Heart right ventricle (tissue), 16 donors: ENCODE results near the gene SPNS3. TPM values are rescaled to one million over a fixed set of nuclear protein-coding genes. Genes with fewer than 3 reads are reported as not detected.

Experiments
- ATAC-seq, 8 donors: fragments of 200-7000 bp; cut with Tn5 transposase; one replicate each; pipeline ENCODE4 v1.9.1; 2020; ENCODE audit warnings: mild to moderate bottlenecking in 8 of 8, moderate library complexity in 8 of 8, moderate number of reproducible peaks in 1 of 8
- DNase-seq, 2 donors: peaks; one replicate each; pipeline ENCODE4 v3.0.0-alpha.2; 2020
- H3K27ac ChIP-seq, 10 donors: fragments of 200-600 bp; sonication (generic) in 2 of 10; one replicate each; pipeline versions ENCODE4 v1.5.0 to v1.8.0; 2020 to 2022; ENCODE audit warnings: mild to moderate bottlenecking in 3 of 10
- H3K27me3 ChIP-seq, 7 donors: fragments of 200-600 bp; one replicate each; pipeline ENCODE4 v1.8.0; 2021 to 2022; ENCODE audit warnings: mild to moderate bottlenecking in 2 of 7
- H3K36me3 ChIP-seq, 9 donors: fragments of 200-600 bp; sonication (generic) in 1 of 9; one replicate each; pipeline versions ENCODE4 v1.5.0 to v1.8.0; 2020 to 2022; ENCODE audit warnings: mild to moderate bottlenecking in 2 of 9
- H3K4me1 ChIP-seq, 9 donors: fragments of 200-600 bp; sonication (generic) in 1 of 9; one replicate each; pipeline versions ENCODE4 v1.5.0 to v1.8.0; 2020 to 2022; ENCODE audit warnings: mild to moderate bottlenecking in 4 of 9
- H3K4me3 ChIP-seq, 10 donors: fragments of 200-600 bp; sonication (generic) in 2 of 10; one replicate each; pipeline versions ENCODE4 v1.5.0 to v1.8.0; 2020 to 2022; ENCODE audit warnings: mild to moderate bottlenecking in 7 of 10, moderate library complexity in 2 of 10
- H3K9me3 ChIP-seq, 11 donors: fragments of 200-600 bp in 10 of 11; sonication (generic) in 2 of 11; one replicate each; pipeline versions ENCODE4 v1.5.0 to v1.8.0; 2013 to 2022; ENCODE audit warnings: mild to moderate bottlenecking in 2 of 11, control low read depth in 1 of 11, moderate library complexity in 1 of 11
- CTCF ChIP-seq, 9 donors: fragments of 200-600 bp; sonication (generic) in 2 of 9; IDR thresholded peaks; one replicate each; pipeline versions ENCODE4 v1.5.0 to v1.8.0; 2021 to 2022; ENCODE audit warnings: antibody characterized with exemption in 9 of 9, mild to moderate bottlenecking in 5 of 9, moderate library complexity in 1 of 9
- WGBS, 2 donors: extraction: QIAGEN DNeasy Blood & Tissue Kit; methylation state at CpG; one replicate each; pipeline ENCODE4 v1.1.7; 2013; ENCODE audit warnings: inconsistent platforms in 1 of 2; 5-methylcytosine and 5-hydroxymethylcytosine counted together
- intact Hi-C, 10 donors: fragments of 100-400 bp; cut with DNase I; formaldehyde crosslinking; loops; one replicate each; pipeline versions ENCODE4 v1.11.1 to v1.14.2; 2022
- polyA plus RNA-seq, 2 donors: library from polyadenylated mRNA; stranded (reverse); fragments of 200-250 nt; gene quantifications; one replicate each; pipeline ENCODE4 v1.2.3, GENCODE V29; 2013
- total RNA-seq, 10 donors: library from RNA; stranded (reverse); fragmentation: NEBNext Ultra II Directional in 3 of 10; extraction: Animal tissue kit (Norgen Biotek cat#: 25700) in 3 of 10; gene quantifications; one replicate each; pipeline versions ENCODE4 v1.2.1 to v1.2.4, GENCODE V29; 2021 to 2023
- donor health status: Arrhythmogenic right ventricular cardiomyopathy.
- donor health status: ischemic (EF 13 %, LVEDD 7.1; RV severe dilation, severe dysfunction).
- donor health status: healthy with polysubstance abuse.
- donor health status: DM: no; HTN: yes; CAD: no.
- donor health status: DM: no; HTN: no; CAD: no.
- donor health status: ischemic (EF 25% LVEDD 6.9; RV normal size, moderate dysfunction).
- donor health status: ischemic (EF 25% LVEDD 5.7; RV mildly dilated, moderate dysfunction).
- donor health status: healthy.
- donor health status: DM: yes; HTN: yes; CAD: no.
- donor health status: Ischemic cardiomyopathy.
- donor health status: ischemic (EF 35%, LVEDD 5.7; RV mildly dilated, moderate dysfunction).
- donor health status: nonischemic (EF 11% LVEDD 7.7; RV severe dilation, severe dysfunction).
- donor health status: DM: yes; HTN: yes; CAD: no.
- donor health status: PGD.
- donor health status: ischemic (EF 29% LVEDD 5.4; RV normal size, mild dysfunction).
- donor health status: nonischemic (EF 23%, LVEDD 6.1; RV moderate dilation, normal function).

Gene SPNS3
- total and polyA plus RNA-seq, 12 donors = 0.13 to 4.2 (median 0.89) TPM; not detected in 1

DNA sequence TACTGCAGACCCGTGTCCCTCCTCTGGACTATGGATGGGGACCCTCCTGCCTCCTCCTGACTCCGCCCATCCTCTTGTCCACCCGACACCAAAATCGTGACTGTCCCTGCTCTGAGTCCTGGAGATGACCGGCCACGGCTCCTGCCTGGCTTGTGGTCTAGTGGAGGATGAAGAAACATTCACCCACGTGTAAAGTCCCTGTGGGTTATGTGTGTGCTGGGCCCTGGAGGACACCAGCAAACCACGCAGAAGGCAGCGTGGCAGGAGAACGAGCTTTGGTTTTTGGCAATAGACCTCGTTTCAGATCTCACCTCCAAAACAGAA lies 76.8 kb downstream of the SPNS3 start:
- peak overlapping the region in 9 of 10 donors; percentile 57 to 87 (median 78) for H3K27ac ChIP-seq
- H3K4me3 ChIP-seq = no peak overlapping the region
- intact Hi-C loops = loop anchor here in 1 of 10 donors (1.0 kb wide), 1 partner anchor 12 kb away; no protein-coding TSS in a partner anchor
- H3K4me1 ChIP-seq = peaks cover 18 to 82% (median 62%) of the 10 kb centered on the region in 9 donors
- H3K27me3 ChIP-seq = no peaks in the 10 kb centered on the region
- ATAC-seq = no peak
- WGBS, 2 donors = 68% methylated on average over 11 of the region's 11 CpGs
- TF ChIP-seq CTCF (IDR thresholded peaks at IDR 0.05) = no peak
- no peak for DNase-seq
- no peaks in the 10 kb centered on the region for H3K36me3 ChIP-seq
- no peaks in the 10 kb centered on the region for H3K9me3 ChIP-seq

GRCh38 chr17:4511199-4511932 lies 77.6 kb downstream of the SPNS3 start:
- ATAC-seq (no peak), DNase-seq (no peak)
- Histone ChIP-seq H3K36me3 (no peaks in the 10 kb centered on the region), H3K4me1 (peaks cover 15 to 75% (median 55%) of the 10 kb centered on the region in 9 donors), H3K27me3 (no peaks in the 10 kb centered on the region), H3K27ac (peak overlapping the region in 8 of 10 donors; percentile 65 to 87 (median 78)), H3K9me3 (no peaks in the 10 kb centered on the region), H3K4me3 (no peak overlapping the region)
- no peak for TF ChIP-seq CTCF (IDR thresholded peaks at IDR 0.05)
- WGBS, 2 donors = 80 to 87% methylated on average over 10 of the region's 10 CpGs
- intact Hi-C loops = no loop called here

DNA sequence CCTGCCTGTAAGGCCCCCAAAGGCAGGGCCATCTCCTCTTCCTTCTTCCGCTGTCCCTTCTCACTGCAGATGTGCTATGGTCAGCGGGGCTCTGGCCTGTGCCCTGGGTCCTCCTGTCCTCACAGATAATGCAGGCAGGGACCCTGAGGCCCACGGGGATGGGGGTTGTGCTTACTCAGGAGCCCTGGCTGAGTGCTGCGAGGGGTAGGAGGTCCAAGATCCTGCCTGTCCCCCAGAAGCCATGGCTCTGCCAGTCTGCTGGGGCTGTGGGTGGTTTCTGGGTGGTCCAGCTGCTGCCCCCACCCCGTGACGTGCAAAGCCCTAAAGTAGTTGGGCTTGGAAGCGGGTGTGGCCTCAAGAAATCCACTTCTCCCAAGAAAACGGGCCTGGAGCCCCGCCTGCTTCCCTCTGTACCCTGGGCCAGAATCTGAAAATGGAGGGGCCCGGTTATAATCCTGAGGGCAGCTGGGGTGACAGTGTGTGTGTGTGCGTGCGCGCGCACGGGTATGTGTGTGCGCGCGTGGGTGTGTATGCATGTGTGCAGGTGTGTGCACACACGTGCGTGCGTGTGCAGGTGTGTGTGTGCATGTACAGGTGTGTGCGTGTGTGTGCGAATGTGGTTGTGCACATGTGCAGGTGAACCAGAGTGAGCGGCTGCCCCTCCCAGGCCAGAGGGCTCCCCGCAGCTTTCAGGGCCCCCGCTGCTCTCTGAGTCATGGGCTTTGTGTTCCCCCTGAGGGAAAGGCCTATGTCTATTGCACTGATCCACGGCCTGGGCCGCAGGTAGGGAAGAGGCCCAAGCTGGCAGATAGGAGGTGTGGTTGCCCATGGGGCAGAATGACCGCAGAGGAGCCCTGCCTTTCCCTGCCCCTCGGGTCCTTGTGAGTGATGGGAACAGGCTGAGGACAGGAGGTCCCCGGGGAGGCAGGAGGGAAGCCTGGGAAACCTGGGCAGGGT lies 78.7 kb downstream of the SPNS3 start:
- peak overlapping the region in 6 of 10 donors; percentile 34 to 87 (median 59) for H3K27ac ChIP-seq

More for the DNA sequence above, 78.7 kb downstream of the SPNS3 start:
- peaks cover 15 to 64% (median 47%) of the 10 kb centered on the region in 9 donors for H3K4me1 ChIP-seq
- DNase-seq (no peak), ATAC-seq (no peak)
- TF ChIP-seq CTCF (IDR thresholded peaks at IDR 0.05) = no peak
- H3K27me3 ChIP-seq = no peaks in the 10 kb centered on the region
- no peaks in the 10 kb centered on the region for H3K9me3 ChIP-seq
- no peak overlapping the region for H3K4me3 ChIP-seq
- intact Hi-C loops = no loop called here
- H3K36me3 ChIP-seq = no peaks in the 10 kb centered on the region
- 87 to 91% methylated on average over 31 of the region's 31 CpGs for WGBS, 2 donors
